Epithelial cell of prostate (primary cell): ENCODE measurements around the gene HDAC4.

Experiments used
- DNase-seq: peaks from one replicate; pipeline ENCODE4 v3.0.0-alpha.2; 2011; ENCODE audit warnings: low read depth, low spot score
- H3K27ac ChIP-seq: fragments of 450-650 bp; 2 replicates; pipeline ENCODE4 v1.5.1; 2017; ENCODE audit warnings: mild to moderate bottlenecking

Gene HDAC4

GRCh38 chr2:239249048-239249447, 151.8 kb downstream of the HDAC4 start:
- no peak for DNase-seq
- no peak overlapping the region for H3K27ac ChIP-seq

DNA sequence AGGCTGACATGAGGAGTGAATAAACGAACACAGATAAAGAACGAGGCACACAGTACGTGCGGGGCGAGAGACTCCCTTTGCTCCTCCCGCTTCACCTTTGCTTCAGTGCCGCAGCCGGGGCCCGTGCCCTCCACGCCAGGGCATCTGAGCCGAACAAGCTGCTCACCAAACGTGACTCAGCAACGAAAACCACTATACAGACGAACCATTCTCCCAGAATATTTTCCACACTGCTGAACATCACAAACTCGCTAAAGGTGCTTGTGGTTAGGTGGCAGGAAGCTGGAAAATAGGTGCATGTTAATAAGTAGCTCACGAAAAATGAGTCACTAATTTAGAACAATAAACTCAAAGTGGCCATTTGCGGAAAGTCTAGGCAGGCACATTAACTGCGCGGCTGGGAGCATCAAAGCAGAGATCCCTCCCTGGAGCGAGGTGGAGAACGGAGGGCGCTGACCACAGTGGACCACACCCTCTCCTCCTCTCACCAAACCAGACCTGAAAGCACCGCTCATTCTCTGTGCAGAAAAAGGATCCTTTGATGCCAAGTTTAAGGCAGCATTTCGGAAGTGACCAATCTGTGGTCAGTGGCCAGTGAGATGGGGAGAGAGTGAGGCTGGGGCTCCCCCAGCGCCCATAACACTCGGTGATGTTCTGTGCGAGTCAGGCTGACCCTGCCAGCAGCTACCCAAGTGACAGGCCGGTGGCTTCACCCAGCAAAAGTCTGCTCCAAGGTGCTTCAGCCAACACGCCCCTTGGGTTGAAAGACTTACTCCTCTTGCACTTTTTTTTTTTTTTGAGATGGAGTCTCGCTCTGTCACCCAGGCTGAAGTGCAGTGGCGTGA, 153.2 kb downstream of the HDAC4 start:
- no peak for DNase-seq

DNA sequence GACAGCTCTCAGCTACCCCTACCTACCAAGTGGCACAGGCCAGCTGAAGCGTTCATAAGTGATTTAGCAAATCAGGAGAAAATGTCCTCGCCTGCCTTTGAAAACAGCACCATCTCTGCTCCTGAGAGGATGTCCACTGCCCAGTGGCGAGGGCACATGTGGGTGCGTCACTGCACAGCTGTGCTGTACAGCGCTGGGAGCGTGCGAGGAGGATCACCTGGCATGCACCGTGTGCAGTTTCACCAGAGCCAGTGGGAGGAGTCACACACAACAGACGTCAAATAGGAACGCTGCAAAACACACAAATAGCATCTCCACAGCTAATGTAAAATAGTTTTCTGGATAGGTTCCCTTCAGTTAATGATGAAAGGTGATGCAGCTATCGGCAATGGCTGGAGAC, 154.1 kb downstream of the HDAC4 start:
- H3K27ac ChIP-seq, result peak overlapping the region; percentile 66
- peak; percentile 34 for DNase-seq

More for the DNA sequence above, 153.2 kb downstream of the HDAC4 start:
- H3K27ac ChIP-seq, result no peak overlapping the region

DNA sequence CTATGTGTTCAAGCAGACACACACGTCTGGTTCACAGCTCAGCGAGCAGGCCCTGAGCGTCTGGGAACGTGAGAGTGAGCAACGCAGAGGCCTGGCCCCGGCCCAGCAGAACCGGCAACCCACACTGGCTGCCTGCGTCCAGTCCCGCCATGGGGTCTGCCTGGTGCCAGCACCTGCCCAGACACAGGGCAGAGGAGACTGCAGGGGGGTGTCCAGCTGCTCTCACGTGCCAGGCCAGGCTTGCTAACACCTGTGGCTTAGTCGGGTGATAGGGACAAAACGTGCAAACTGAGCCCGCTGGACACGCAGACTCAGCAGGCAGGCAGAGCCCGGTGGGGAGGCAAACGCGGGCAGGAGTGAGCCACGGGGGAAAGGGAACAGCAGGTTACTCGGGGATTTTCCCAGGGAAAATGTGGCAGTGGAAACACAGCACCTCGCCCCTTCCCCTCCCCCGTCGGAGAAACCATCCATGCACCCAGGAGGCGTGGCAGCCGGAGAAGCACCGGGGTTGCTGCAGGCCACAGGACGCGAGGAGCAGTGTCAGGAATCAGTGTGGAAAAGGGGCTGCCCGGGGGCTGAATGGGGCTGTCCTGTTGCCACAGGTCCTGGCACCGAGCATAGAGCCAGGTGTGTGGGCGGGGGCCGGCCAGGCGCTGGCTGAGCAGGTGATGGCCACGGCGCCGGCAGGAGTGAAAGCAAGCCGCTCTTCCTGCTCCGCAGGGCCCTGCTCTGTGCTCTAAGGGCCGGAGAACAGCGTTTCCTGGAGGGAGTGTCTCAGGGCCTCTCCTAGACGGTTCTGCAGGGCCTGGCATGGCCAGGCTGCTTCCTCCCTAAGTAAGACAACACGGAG, 154.7 kb downstream of the HDAC4 start:
- peak overlapping the region; percentile 66 for H3K27ac ChIP-seq
- no peak for DNase-seq

DNA sequence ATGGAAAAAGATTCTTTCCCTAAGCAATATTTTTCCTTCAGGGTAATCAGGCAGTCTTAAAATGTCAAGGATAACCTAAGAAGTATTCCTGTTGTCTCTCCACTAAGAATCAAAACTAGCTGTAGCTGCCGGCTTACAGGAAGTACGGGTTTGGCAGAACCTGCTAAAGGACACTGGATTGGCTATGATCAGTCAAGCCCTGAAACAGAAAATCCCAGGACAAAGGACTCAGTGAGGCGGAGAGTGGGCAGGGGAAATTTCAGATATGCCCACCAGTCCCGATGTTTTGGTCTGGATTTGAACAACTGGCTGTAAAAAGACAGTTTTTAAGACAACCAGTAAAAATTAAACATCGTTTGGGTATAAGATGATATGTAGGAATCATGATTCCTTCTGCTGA, 155.7 kb downstream of the HDAC4 start:
- no peak overlapping the region for H3K27ac ChIP-seq
- DNase-seq, result no peak

DNA sequence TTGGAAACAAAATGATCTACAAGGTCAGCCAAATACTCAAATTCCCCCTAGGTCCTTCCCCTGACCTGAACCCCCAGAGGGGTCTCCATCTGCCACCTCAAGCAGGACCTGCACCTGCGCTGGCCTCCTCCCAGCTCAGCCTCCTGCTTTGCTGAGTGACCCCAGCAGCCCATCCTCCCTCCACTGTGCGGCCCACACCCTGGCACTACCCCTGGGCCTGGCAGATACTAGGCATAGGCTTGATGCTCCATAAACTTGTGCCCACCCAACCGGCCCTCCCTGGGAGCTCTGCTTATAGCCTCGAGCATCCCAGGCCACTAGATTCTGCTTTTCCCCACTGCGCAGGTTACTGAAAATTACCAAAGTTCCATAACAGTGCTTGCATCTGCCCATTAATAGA, 156.2 kb downstream of the HDAC4 start:
- no peak for DNase-seq
- no peak overlapping the region for H3K27ac ChIP-seq

GRCh38 chr2:239241431-239241960, 159.3 kb downstream of the HDAC4 start:
- H3K27ac ChIP-seq, result no peak overlapping the region
- no peak for DNase-seq

DNA sequence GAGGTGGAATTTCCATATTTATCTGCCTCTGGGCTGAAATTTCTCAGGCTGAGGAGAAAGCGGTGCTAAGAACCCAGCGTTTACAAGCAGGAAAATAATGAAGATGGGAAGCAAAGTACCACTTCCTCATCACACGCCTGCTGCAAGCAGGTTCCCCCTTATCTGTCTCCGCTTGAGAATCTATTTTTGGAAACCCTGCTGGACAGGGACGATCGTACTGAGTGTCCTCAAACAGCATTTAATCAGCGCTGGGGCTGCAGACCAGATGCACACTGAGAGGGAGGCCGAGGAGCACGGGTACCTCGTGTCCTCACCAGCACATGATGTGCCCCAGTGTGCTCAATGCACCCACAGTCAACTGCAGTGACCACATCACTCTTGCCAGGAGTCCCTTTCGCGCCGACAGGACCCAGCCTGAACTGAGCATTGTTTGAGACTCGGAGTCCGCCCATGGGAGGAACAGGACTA, 160.4 kb downstream of the HDAC4 start:
- H3K27ac ChIP-seq, result no peak overlapping the region

GRCh38 chr2:239239607-239240413, 161.0 kb downstream of the HDAC4 start:
- no peak overlapping the region for H3K27ac ChIP-seq
- DNase-seq, result no peak

More for the DNA sequence above, 160.4 kb downstream of the HDAC4 start:
- no peak for DNase-seq

GRCh38 chr2:239238839-239239606, 161.8 kb downstream of the HDAC4 start:
- no peak overlapping the region for H3K27ac ChIP-seq
- DNase-seq, result no peak

GRCh38 chr2:239238381-239238780, 162.4 kb downstream of the HDAC4 start:
- DNase-seq, result no peak
- H3K27ac ChIP-seq, result no peak overlapping the region

- no peak for DNase-seq
Observed at GRCh38 chr2:239236808-239237205, 164.0 kb downstream of the HDAC4 start.

GRCh38 chr2:239236043-239236807, 164.6 kb downstream of the HDAC4 start:
- DNase-seq, result no peak
- no peak overlapping the region for H3K27ac ChIP-seq

More at GRCh38 chr2:239236808-239237205, 164.0 kb downstream of the HDAC4 start:
- no peak overlapping the region for H3K27ac ChIP-seq

- H3K27ac ChIP-seq, result no peak overlapping the region
- DNase-seq, result no peak
Observed at GRCh38 chr2:239235311-239235710, 165.5 kb downstream of the HDAC4 start.

- no peak overlapping the region for H3K27ac ChIP-seq
- DNase-seq, result no peak
Observed at GRCh38 chr2:239234191-239235175, 166.3 kb downstream of the HDAC4 start.

DNA sequence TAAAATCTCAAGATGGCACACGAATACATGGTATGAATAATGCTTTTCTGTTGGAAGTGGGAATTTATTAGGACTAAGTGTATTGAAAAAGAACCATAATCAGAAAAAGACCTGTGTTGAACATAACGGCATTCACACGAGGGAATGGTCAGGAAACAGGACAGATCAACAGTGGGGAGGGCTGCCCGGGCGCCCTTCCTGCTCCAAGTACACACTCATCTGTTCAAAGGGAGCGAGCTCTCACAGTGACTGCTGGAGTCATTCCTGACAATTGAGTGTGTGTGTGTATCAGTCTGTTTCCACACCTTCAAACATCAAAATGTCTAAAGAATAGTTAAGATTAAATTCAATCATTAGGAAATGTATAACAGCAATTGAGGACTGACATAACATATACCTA, 167.2 kb downstream of the HDAC4 start:
- no peak for DNase-seq
- no peak overlapping the region for H3K27ac ChIP-seq

DNA sequence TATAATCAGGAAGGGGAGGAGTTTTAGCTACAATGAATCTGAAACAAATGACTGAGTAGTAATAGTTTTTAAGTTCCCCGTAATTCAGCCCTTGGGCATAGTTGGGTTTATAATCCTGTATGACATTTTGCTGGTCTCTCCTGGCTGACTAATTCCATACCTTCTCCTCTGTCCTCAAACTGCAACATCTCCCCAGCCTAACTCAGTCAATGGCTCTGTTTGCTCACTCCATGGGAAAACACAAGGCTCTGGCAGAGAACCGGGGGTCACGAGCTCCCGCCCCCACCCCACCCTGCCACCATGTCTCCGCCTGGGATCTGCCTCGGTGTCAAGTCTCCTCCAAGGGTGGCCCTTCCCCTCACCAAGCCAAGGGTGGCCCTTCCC, 168.6 kb downstream of the HDAC4 start:
- no peak for DNase-seq
- H3K27ac ChIP-seq, result no peak overlapping the region
